Retinal pigment epithelial cell (primary cell): ENCODE data around the gene AGFG2.
"Not testable (repeated sequence)": the region's sequence is repeated elsewhere in the genome, so short reads cannot be mapped to it uniquely, and the experiment has no call there.

Source experiments
- DNase-seq: peaks from one replicate; pipeline ENCODE4 v3.0.0-alpha.2; 2010; ENCODE audit warnings: low read depth
- H3K4me3 ChIP-seq: 2 replicates; pipeline ENCODE4 v1.5.1; 2011; ENCODE audit warnings: mild to moderate bottlenecking, low read length, control low read depth, moderate library complexity
- TF ChIP-seq, protein P1 (sequence below): conservative IDR thresholded peaks from 2 replicates; pipeline ENCODE4 v1.5.1; 2011; ENCODE audit warnings: low read depth, low read length, control low read depth, inconsistent platforms

The AGFG2 gene

GRCh38 chr7:100515072-100515532, 23.9 kb upstream of the AGFG2 start:
- TF ChIP-seq, protein P1, sequence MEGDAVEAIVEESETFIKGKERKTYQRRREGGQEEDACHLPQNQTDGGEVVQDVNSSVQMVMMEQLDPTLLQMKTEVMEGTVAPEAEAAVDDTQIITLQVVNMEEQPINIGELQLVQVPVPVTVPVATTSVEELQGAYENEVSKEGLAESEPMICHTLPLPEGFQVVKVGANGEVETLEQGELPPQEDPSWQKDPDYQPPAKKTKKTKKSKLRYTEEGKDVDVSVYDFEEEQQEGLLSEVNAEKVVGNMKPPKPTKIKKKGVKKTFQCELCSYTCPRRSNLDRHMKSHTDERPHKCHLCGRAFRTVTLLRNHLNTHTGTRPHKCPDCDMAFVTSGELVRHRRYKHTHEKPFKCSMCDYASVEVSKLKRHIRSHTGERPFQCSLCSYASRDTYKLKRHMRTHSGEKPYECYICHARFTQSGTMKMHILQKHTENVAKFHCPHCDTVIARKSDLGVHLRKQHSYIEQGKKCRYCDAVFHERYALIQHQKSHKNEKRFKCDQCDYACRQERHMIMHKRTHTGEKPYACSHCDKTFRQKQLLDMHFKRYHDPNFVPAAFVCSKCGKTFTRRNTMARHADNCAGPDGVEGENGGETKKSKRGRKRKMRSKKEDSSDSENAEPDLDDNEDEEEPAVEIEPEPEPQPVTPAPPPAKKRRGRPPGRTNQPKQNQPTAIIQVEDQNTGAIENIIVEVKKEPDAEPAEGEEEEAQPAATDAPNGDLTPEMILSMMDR = no peak
- H3K4me3 ChIP-seq = no peak overlapping the region
- DNase-seq = peak; percentile 26

GRCh38 chr7:100516135-100516812, 22.7 kb upstream of the AGFG2 start:
- H3K4me3 ChIP-seq = no peak overlapping the region
- TF ChIP-seq, protein P1 = no peak
- no peak for DNase-seq

DNA sequence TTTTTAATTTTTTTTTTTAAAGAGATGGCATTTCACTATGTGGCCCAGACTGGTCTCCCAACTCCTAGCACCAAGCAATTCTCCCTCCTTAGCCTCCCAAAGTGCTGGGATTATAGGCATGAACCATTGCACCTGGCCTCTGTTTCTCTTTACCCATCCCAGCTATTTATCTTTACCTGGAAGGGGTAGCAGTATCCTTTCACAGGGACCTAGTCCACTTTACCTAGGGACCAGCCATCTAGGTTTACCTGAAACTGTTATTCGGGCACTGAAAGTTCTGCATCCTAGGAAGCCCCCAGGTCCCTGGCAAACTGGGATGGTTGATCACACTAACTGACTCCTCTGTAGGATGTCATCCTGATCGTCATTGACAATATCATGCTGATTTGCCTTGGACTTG, 21.7 kb upstream of the AGFG2 start:
- TF ChIP-seq, protein P1 = no peak
- DNase-seq = no peak
- H3K4me3 ChIP-seq = no peak overlapping the region

GRCh38 chr7:100519580-100519979, 19.4 kb upstream of the AGFG2 start:
- DNase-seq = no peak
- TF ChIP-seq, protein P1 = no peak
- no peak overlapping the region for H3K4me3 ChIP-seq

GRCh38 chr7:100520138-100520537, 18.9 kb upstream of the AGFG2 start:
- TF ChIP-seq, protein P1 = no peak
- no peak for DNase-seq
- no peak overlapping the region for H3K4me3 ChIP-seq

DNA sequence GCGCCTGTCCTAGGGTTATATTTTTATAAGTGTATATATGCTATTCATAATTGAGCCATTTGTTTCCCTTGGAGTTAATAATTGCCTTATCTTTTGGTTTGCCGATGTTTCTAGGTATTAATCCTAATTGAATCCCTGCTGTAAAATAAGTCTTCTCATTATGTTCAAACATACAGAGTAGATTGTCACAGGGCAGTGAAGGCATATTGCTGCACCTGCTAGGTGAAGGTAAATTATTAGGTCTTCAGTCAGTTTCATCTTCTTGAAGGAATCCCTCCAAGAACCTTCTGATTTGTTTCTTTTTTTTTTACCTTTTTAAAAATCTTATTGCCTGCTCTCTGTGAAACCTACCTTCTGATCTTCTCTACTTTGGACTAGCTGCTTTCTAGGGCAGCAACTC, 17.9 kb upstream of the AGFG2 start:
- TF ChIP-seq, protein P1 = no peak
- DNase-seq = no peak
- H3K4me3 ChIP-seq = no peak overlapping the region

DNA sequence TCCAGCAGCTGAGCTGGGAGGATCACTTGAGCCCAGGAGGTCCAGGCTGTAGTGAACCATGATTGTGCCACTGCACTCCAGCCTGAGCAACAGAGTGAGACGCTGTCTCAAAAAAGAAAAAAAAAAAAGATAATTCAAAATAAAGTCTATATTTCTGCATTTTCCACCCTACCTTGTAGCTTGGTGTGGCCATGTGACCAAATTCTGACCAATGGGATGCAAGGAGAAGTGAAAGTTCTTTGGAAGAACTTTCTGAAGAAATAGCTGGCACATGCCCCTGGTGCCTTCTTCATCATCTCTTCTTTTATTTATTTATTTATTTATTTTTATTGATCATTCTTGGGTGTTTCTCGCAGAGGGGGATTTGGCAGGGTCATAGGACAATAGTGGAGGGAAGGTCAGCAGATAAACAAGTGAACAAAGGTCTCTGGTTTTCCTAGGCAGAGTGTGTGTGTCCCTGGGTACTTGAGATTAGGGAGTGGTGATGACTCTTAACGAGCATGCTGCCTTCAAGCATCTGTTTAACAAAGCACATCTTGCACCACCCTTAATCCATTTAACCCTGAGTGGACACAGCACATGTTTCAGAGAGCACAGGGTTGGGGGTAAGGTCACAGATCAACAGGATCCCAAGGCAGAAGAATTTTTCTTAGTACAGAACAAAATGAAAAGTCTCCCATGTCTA, 17.0 kb upstream of the AGFG2 start:
- H3K4me3 ChIP-seq, DNase-seq: not testable (repeated sequence)

GRCh38 chr7:100523192-100523591, 15.8 kb upstream of the AGFG2 start:
- not testable (repeated sequence) for H3K4me3 ChIP-seq

GRCh38 chr7:100528108-100528866, 10.7 kb upstream of the AGFG2 start:
- DNase-seq, H3K4me3 ChIP-seq: not testable (repeated sequence)

More at GRCh38 chr7:100523192-100523591, 15.8 kb upstream of the AGFG2 start:
- not testable (repeated sequence) for DNase-seq
